Mucosa of stomach (tissue), 1 donor: Measurements from ENCODE around the gene HOXC10.

ENCODE experiments used
- H3K27me3 ChIP-seq: one replicate; pipeline ENCODE4 v1.7.0; 2013; ENCODE audit warnings: mild to moderate bottlenecking, low read length; ENCODE audit not compliant: control insufficient read depth, insufficient read depth
- H3K36me3 ChIP-seq: one replicate; pipeline ENCODE4 v1.7.0; 2013; ENCODE audit warnings: low read length; ENCODE audit not compliant: control insufficient read depth, insufficient read depth
- H3K4me1 ChIP-seq: one replicate; pipeline ENCODE4 v1.7.0; 2013; ENCODE audit warnings: mild to moderate bottlenecking, low read length; ENCODE audit not compliant: control insufficient read depth, insufficient read depth
- H3K4me3 ChIP-seq: one replicate; pipeline ENCODE4 v1.7.0; 2013; ENCODE audit warnings: low read length
- H3K9ac ChIP-seq: one replicate; pipeline ENCODE4 v1.7.0; 2013; ENCODE audit warnings: mild to moderate bottlenecking, low read length, moderate library complexity
- H3K9me3 ChIP-seq: one replicate; pipeline ENCODE4 v1.7.0; 2013; ENCODE audit warnings: mild to moderate bottlenecking, low read length, moderate library complexity; ENCODE audit not compliant: control insufficient read depth
- donor health status: Pancreatic carcinoma.

Gene HOXC10

DNA sequence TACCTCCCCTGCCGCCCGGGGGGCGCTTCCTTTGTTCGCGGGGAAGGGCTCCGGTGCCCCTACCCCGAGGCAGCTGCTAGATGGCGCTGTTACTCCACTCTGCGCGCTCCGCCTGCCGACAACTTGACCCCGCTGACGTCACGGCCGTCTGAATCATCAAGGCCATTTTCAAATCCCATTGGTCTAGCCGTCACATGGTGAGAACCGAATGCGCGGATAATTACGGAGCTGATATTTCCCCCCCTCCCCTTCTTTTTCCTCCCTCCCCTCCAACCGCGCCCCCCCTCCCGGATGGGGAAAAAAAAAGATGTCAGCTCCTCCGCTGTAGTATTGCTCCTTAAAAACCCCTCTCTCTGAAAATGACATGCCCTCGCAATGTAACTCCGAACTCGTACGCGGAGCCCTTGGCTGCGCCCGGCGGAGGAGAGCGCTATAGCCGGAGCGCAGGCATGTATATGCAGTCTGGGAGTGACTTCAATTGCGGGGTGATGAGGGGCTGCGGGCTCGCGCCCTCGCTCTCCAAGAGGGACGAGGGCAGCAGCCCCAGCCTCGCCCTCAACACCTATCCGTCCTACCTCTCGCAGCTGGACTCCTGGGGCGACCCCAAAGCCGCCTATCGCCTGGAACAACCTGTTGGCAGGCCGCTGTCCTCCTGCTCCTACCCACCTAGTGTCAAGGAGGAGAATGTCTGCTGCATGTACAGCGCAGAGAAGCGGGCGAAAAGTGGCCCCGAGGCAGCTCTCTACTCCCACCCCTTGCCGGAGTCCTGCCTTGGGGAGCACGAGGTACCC is at the start of gene HOXC10:
Gene HOXC10 (plus strand): TSS at position 246 of the 791 bp plus-strand sequence. CDS start 114 bp downstream, at position 360.
- peaks cover 98% of the 10 kb centered on the region for H3K27me3 ChIP-seq
- no peak within 1 kb of the TSS for H3K9ac ChIP-seq
- peaks cover 15% of the 10 kb centered on the region for H3K4me1 ChIP-seq
- no peaks in the 10 kb centered on the region for H3K9me3 ChIP-seq
- no peak within 1 kb of the TSS for H3K4me3 ChIP-seq
- H3K36me3 ChIP-seq = no peaks in the 10 kb centered on the region

DNA sequence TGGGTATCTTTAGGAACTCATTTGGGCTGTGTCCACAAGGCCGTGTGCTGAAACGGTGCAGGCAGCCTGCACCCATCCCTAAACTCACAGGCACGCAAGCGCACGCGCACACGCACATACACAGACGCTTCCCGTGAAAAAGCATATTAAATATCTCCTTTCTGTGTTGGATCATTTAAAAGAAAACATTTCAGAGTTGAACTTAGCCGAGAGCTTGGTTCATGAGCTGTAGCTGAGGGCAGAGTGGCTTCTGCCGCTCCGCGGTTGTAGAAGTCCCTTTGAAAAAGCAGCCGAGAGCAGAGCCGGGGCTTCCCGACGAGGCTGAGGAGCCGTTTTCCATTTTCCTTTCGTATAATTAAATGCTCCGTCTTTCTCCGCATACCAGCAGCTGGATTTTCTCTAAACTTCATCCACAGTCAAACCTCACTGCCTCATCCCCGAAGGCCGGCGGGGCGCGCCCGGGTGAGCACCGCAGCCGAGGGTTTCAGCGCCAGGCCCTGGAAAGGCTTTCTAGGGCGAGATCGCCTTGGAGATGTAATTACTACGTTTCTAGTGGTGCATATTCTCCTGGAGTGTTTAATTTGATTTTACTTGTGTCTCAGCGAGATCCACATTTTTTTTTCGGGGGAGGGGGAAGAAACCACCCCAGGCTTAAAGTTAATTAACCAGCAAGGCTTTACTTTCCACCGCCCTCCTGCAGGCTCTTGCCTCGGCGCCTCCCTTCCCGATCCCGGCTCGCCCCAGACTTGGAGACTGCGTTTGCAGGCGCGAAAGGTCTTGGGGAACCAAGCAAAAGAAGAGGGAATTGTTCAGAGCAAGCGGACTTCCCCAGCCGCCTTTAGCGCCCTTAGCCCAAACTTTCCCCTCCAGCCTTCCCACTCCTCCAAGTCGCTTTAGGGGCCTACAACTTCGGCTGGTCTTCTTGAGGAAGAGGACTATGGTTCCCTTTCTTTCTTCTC is 49.3 kb upstream of the HOXC10 start:
- no peaks in the 10 kb centered on the region for H3K9me3 ChIP-seq
- H3K4me1 ChIP-seq = peaks cover 6% of the 10 kb centered on the region
- no peak overlapping the region for H3K9ac ChIP-seq
- H3K27me3 ChIP-seq = peaks cover 98% of the 10 kb centered on the region
- H3K4me3 ChIP-seq = no peak overlapping the region
- H3K36me3 ChIP-seq = no peaks in the 10 kb centered on the region

DNA sequence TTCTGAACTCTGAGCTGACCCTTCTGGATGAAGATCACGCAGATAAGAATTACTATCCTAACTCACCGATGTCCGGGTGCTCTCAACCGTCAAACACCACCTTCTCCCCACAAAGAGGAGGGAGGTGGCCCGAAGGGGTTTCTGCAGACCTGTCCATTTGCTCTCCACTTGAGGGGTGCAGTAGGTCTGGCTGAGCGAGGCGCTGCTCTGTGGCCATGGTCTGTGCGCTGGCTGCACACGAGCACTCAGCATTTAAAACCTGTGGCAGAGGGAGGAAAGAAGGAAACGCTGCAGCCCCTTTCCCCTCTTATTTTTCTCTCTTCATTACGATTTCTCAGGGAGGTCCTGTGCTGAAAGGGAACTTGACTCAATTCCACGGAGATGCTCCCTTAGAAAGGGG is 47.8 kb upstream of the HOXC10 start:
- H3K4me3 ChIP-seq = no peak overlapping the region
- H3K36me3 ChIP-seq = no peaks in the 10 kb centered on the region
- peaks cover 6% of the 10 kb centered on the region for H3K4me1 ChIP-seq
- no peak overlapping the region for H3K9ac ChIP-seq
- H3K27me3 ChIP-seq = peaks cover 98% of the 10 kb centered on the region
- H3K9me3 ChIP-seq = no peaks in the 10 kb centered on the region

DNA sequence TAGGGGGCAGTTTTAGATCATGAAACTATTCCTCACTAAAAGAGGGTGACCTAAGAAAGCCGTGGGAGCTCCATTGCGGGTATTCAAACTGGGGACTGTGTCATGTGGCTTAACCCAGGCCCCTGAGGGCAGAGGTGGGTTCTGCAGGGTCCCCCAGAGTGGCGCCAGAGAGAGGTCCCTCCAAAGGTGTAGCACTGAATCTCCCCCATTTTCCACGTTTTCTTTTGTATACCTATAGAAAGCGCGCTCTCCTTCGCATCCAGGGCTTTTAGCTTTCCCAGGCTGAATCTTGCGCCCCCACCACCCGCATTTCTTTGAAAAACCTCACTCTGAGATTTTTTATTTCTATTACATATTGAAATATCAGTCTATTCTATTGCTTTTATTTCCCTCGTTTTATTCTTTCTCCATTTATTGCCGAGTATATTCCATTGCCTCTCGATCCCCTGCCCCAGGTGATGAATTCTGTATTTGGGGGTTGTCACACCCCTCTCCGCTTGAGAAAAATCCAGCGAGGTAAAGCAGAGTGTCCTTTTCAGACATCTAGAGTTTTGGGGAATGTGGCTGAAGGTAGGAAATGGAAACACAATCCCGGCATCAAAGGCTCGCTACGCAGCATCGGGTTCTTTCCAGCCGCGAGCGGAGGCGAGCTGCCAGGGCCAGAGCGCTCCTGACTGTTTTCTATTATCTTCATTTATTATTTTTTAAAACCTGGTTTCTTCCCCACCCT is 47.2 kb upstream of the HOXC10 start:
- H3K36me3 ChIP-seq = no peaks in the 10 kb centered on the region
- peaks cover 97% of the 10 kb centered on the region for H3K27me3 ChIP-seq
- H3K9me3 ChIP-seq = no peaks in the 10 kb centered on the region
- peaks cover 6% of the 10 kb centered on the region for H3K4me1 ChIP-seq
- no peak overlapping the region for H3K9ac ChIP-seq
- H3K4me3 ChIP-seq = no peak overlapping the region

DNA sequence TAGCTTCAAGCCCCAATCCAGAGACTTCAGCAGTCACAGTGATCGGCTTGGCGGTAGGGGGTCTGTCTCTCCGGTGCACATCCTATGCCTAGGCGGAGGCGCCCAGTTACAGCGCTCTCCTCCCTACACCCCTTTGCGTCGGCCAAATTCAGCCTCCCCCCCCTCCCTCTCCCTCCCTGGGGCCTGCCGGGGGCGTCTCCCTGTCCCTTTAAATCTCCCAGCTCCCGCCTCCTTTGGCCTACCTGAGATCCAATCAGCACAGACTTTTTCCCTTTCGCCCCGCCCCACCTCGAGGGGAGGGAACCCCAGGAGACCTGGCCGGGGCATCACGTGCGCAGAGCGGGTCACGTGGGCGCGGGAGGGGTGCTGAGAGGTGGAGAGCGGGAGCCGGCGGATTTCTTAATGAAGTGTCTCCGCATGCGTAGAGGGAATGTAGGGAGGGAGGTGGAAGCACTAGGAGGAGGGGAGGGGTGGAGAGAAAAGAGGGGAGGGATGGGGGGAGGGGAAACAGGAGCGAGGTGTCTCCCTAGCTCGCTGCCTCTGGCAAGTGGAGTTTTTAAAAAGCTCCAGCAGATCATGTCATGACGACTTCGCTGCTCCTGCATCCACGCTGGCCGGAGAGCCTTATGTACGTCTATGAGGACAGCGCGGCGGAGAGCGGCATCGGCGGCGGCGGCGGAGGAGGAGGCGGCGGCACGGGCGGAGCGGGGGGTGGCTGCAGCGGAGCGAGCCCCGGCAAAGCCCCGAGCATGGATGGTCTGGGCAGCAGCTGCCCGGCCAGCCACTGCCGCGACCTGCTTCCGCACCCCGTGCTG is 46.4 kb upstream of the HOXC10 start, which contains the start of gene HOXC13:
Gene HOXC13 (plus strand): TSS at position 506 of the 815 bp plus-strand sequence. CDS start 76 bp downstream, at position 582.
- Histone ChIP-seq H3K9ac (no peak within 1 kb of the TSS), H3K4me1 (peaks cover 6% of the 10 kb centered on the region), H3K4me3 (no peak within 1 kb of the TSS), H3K9me3 (no peaks in the 10 kb centered on the region), H3K27me3 (peaks cover 96% of the 10 kb centered on the region), H3K36me3 (no peaks in the 10 kb centered on the region)

DNA sequence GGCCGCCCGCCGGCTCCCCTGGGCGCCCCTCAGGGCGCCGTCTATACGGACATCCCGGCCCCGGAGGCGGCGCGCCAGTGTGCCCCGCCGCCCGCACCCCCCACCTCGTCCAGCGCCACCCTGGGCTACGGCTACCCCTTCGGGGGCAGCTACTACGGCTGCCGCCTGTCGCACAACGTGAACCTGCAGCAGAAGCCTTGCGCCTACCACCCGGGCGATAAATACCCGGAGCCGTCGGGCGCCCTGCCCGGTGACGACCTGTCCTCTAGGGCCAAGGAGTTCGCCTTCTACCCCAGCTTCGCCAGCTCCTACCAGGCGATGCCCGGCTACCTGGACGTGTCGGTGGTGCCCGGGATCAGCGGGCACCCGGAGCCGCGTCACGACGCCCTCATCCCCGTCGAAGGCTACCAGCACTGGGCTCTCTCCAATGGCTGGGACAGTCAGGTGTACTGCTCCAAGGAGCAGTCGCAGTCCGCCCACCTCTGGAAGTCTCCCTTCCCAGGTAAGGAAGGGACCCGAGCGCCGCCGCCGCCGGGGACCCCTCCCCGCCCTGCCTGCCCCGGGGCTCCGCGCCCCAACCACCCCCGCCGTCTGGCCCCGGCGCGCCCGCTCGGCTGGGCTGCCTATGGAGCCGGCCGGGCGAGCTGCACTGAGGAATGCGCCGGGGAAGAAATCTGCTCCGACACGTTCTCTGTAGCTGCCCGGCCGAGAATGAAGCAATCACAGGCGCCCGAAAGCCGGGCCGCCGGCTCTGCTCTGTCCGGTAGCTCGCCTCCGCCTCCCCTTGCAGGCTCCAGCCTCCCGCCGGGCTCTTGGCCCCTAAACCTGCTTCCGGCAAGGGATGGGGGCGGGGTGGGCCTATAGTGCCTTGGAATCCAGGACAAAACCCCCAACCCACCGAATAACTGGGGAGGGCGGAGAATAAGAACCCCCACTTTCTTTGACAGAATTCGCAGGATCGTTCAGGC is 45.5 kb upstream of the HOXC10 start:
- peaks cover 96% of the 10 kb centered on the region for H3K27me3 ChIP-seq
- H3K9ac ChIP-seq = no peak overlapping the region
- peaks cover 6% of the 10 kb centered on the region for H3K4me1 ChIP-seq
- H3K36me3 ChIP-seq = no peaks in the 10 kb centered on the region
- no peaks in the 10 kb centered on the region for H3K9me3 ChIP-seq
- no peak overlapping the region for H3K4me3 ChIP-seq

DNA sequence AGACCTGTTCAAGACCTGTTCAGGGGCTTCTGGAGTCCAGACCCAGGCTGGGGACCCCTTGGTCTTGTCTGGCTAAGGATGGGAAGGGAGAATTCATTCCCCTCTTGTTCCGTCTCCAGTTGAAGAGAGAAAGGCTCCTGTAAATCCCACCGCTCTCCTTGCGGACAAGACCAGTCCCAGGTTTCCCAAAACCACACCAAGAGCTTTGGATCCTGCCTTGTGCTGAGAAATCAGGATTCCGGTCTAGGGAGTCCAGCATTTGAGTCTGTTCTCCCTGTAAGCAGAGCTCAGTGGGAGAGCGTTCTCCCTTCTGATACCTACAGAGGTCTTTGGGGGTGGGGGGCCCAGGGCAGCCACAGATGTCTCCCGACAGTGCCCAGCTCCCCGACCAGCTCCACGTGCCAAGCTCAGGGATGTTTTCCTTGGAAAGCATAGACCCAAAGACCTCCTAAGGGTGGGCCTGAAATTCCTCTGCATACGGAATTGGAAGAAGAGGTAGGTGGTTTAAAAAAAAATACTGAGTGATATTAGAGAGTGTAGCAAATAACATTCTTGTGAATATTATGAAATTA is 44.4 kb upstream of the HOXC10 start:
- H3K4me1 ChIP-seq = peaks cover 6% of the 10 kb centered on the region
- no peak overlapping the region for H3K4me3 ChIP-seq
- peaks cover 96% of the 10 kb centered on the region for H3K27me3 ChIP-seq
- H3K9ac ChIP-seq = no peak overlapping the region
- H3K9me3 ChIP-seq = no peaks in the 10 kb centered on the region
- no peaks in the 10 kb centered on the region for H3K36me3 ChIP-seq

DNA sequence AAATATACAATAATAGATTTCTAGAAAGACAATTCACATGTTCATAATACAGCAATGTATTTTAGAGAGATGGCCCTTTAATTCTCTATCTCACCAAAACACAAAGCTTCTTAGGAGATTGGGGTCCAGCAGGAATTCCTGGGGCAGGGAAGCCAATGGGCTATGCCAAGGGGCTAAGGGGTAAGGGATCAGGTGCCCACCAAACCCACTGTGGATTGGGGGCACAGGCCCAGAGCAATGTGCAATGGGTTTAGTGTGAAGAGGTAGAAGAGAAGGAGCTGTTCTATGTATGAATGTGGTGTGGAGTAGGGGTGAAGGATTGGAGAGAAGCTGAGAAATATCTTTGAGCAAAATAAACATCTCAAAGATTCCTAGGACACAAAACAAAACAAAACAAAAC is 43.8 kb upstream of the HOXC10 start:
- no peak overlapping the region for H3K4me3 ChIP-seq
- peaks cover 6% of the 10 kb centered on the region for H3K4me1 ChIP-seq
- H3K9me3 ChIP-seq = no peaks in the 10 kb centered on the region
- H3K27me3 ChIP-seq = peaks cover 96% of the 10 kb centered on the region
- H3K36me3 ChIP-seq = no peaks in the 10 kb centered on the region
- no peak overlapping the region for H3K9ac ChIP-seq

DNA sequence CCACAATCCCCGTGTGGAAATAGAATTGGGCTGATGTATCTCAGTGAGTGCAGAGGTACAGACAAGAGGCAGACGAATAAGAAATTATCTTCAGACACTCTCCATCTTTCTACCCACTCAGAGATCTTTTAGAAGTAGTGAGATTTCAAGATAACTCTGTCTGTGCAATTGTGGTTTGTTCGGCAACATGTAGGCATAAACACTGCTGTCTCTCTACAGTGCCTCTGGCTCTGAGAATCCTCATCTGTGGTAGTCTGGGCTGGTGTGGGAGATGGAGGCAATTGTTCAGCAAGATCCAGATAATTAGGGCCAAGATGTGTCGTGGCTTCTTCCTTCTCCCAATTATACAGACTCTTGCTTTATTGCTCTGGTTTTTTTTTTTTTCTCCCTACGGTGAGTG is 43.2 kb upstream of the HOXC10 start:
- H3K4me1 ChIP-seq = peaks cover 6% of the 10 kb centered on the region
- H3K36me3 ChIP-seq = no peaks in the 10 kb centered on the region
- peaks cover 95% of the 10 kb centered on the region for H3K27me3 ChIP-seq
- H3K9me3 ChIP-seq = no peaks in the 10 kb centered on the region
- H3K4me3 ChIP-seq = no peak overlapping the region
- no peak overlapping the region for H3K9ac ChIP-seq

DNA sequence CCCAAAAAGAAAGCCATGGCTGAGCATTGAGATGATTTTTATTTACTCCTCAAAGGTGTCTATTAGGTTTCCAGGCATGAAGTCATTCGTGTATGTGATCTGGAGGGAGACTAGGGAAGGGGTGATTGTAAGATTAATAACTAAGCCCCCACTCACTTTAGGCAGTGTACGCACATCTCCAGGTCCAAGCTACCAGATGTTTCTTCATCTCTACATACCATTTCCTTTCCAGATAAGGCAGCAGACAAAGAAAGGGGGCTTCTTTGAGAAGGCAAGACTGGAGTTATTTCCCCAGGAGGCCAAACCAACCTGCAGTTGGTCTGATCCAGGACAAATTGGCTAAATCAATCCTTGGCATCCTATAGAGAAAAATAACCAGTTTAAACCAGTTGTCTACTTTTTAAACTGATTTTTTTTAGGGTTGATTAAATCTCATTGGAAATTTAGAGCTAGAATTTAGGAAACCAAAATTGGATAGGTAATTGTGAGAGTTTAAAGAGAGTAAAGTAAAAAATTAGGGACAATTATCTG is 42.4 kb upstream of the HOXC10 start:
- H3K9me3 ChIP-seq = no peaks in the 10 kb centered on the region
- H3K4me3 ChIP-seq = no peak overlapping the region
- H3K4me1 ChIP-seq = peaks cover 6% of the 10 kb centered on the region
- no peak overlapping the region for H3K9ac ChIP-seq
- H3K36me3 ChIP-seq = no peaks in the 10 kb centered on the region
- peaks cover 94% of the 10 kb centered on the region for H3K27me3 ChIP-seq
